Measurements from ENCODE around the gene SLC16A12.
"Not testable (repeated sequence)": the region's sequence is repeated elsewhere in the genome, so short reads cannot be mapped to it uniquely, and the experiment has no call there.

SLC16A12 gene

DNA sequence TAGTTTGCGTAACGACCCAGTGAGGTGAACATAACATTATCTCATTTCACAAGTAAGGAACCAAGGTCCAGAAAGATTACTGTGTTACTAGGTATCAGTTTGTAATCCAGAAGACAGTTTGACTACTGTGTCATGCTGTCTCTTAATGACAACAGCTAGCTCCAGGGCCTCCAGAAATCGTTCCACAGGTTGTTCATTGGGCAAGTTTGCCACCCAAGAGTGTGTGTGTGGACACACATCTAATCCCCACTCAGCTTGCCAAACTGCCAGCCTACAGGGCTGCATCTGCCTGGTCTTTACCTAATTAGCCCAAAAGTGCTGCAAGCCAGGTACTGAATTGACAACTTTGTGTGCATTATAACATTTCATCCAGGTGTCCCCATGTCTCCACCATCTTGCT, 27.9 kb upstream of the SLC16A12 start:
- no peak for TF ChIP-seq JUND (IDR thresholded peaks at IDR 0.05; ENCODE audit: low read depth)
- DNase-seq (ENCODE audit: low read depth in 1 of 2, low spot score in 1 of 2) = no peak
- in situ Hi-C loops (cut with HindIII; ENCODE audit: low pct_unique_long_range_greater_than_20kb, low sequenced_read_pairs) = no loop called here

DNA sequence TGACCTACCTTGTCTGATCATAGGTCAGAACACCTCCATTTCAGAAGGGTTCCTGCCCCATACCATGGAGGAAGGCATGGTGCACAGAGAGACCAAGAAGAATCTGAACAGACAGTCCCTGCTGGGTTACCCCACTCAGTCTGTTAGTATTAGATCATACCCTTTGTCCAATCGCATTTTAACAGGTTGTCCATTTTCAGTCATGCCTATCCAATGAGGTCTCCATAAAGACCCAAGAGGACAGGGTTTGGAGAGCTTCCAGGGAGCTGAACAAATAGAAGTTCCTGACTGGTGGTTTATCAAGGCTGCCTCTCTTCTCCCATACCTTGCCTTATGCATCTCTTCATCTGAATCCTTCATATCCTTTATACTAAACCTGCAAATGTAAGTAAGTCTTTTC, 21.2 kb upstream of the SLC16A12 start:
- no peak for DNase-seq (ENCODE audit: low read depth in 1 of 2, low spot score in 1 of 2)
- TF ChIP-seq JUND (IDR thresholded peaks at IDR 0.05; ENCODE audit: low read depth) = no peak
- in situ Hi-C loops (cut with HindIII; ENCODE audit: low pct_unique_long_range_greater_than_20kb, low sequenced_read_pairs) = no loop called here

DNA sequence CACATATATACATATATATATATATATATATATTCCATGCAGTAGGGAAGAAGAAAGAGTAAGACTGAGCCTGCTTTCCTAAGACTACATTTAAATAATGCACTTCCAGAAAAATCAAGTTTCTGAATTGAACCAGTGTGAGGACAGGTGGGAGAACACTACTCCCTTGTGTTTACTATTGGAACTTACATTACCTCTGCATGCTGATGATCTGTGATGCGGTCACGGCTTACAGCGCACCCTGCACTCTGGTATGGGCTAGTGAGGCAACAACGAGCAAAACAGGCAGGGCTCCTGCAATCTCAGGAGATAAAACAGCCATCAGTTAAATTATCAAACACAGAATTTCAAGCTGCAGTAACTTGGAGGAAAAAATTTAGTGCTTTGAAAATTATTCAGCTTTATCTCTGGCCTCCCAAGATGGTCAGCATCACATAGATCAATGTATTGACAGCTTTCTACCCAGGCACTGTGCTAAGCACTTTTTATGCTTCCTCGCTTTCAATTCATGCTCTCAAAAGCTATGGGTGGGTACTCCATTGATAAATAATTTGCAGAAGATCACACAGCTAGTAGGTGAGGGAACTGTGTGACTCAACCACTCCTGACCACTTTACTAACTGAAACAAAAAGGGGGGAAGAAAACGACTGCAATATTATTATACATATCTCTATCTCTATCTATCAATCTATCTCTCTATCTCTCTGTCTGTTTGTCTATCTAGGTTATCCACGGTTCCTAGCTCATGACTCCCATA, 20.5 kb upstream of the SLC16A12 start:
- no peak for TF ChIP-seq JUND (IDR thresholded peaks at IDR 0.05; ENCODE audit: low read depth)
- in situ Hi-C loops (cut with HindIII; ENCODE audit: low pct_unique_long_range_greater_than_20kb, low sequenced_read_pairs) = no loop called here
- DNase-seq (ENCODE audit: low read depth in 1 of 2, low spot score in 1 of 2) = peak in 1 of 2 experiments; percentile 25

DNA sequence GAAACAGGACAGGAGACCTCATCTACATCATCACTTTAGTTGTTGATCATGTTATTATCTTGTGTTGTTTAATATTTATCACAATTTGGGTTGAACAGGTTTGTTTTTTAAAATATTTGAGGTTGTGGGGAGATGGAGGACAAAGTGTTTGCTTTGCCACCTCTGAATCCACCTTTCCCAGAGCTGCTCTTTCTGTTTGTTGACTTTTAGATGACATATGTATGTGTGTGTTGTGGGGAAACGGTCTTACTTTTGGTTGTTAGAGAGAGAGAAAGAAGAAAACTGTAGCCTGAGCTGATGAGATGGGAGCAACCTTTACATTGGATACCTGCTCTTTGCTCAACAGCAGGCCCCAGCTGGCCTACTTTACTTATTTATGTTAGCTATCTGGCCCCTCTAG, 19.0 kb upstream of the SLC16A12 start:
- DNase-seq (ENCODE audit: low read depth in 1 of 2, low spot score in 1 of 2) = no peak
- TF ChIP-seq JUND (IDR thresholded peaks at IDR 0.05; ENCODE audit: low read depth) = no peak
- in situ Hi-C loops (cut with HindIII; ENCODE audit: low pct_unique_long_range_greater_than_20kb, low sequenced_read_pairs) = no loop called here

DNA sequence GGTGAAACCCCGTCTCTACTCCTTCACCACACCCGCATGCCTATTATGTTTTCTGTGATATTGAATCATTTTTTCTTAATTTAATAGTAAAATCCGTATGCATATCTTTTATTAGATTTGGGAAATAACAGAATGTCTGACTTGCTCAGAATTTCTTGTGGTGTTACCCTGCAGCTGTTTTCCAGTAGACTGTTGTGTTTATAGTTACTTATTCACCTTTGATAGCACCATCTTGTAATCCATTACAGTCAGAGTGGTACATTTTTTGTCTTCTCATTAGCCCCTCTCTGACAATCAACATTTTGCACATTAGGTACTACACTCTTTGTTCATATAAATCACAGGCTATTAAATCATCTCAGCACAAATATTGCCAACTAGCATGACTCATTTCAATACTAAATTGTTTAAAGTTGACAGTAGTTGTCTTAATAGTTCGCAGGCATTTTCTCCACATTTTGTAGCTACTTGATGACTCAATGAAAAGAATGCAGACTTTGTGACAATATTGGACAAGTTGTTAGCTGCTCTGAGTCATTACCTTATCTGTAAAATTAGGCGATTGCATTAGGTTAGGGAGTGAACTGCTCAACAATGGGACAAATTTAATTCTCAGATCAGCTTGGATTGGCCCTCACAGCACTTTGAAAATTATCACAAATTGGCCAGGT, 17.8 kb upstream of the SLC16A12 start:
- no peak for TF ChIP-seq JUND (IDR thresholded peaks at IDR 0.05; ENCODE audit: low read depth)
- in situ Hi-C loops (cut with HindIII; ENCODE audit: low pct_unique_long_range_greater_than_20kb, low sequenced_read_pairs) = no loop called here
- DNase-seq (ENCODE audit: low read depth in 1 of 2, low spot score in 1 of 2) = no peak

DNA sequence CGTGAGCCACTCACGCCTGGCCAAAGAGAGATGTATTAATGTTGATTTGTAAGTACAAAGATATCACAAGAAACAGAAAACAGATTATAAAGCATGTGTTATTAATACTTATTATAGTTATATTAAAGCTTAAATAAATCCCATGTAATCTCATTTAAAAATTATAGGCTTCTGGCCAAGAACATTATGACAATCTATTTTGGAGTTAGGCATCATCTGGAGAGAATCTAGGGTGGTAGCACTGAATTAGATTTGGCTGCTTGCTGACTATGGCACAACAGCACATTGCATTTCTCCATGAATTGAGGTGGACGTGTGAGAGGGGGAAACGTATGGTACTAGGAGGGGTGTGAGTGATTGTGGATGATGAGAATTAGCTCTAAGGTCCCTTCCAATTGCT, 16.8 kb upstream of the SLC16A12 start:
- no peak for DNase-seq (ENCODE audit: low read depth in 1 of 2, low spot score in 1 of 2)
- in situ Hi-C loops (cut with HindIII; ENCODE audit: low pct_unique_long_range_greater_than_20kb, low sequenced_read_pairs) = no loop called here
- no peak for TF ChIP-seq JUND (IDR thresholded peaks at IDR 0.05; ENCODE audit: low read depth)

DNA sequence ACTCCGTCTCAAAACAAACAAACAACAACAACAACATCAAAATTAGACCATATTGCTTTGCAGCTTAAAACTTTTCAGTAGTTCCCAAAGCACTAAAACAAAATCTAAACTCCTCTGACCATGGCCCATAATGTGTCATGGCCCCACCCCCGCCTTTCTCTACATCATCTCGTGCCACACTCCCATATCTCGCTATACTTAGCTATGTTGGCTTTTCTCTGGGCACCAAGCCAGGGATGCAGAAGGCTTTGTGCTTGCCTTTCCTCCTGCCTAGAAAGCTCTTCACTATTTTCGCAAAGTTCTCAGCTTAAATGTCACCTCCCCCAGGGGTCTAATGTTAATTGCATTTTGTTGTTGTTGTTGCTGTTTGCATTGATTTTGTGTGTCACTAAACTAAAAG, 15.1 kb upstream of the SLC16A12 start:
- in situ Hi-C loops (cut with HindIII; ENCODE audit: low pct_unique_long_range_greater_than_20kb, low sequenced_read_pairs) = no loop called here
- no peak for DNase-seq (ENCODE audit: low read depth in 1 of 2, low spot score in 1 of 2)
- no peak for TF ChIP-seq JUND (IDR thresholded peaks at IDR 0.05; ENCODE audit: low read depth)

DNA sequence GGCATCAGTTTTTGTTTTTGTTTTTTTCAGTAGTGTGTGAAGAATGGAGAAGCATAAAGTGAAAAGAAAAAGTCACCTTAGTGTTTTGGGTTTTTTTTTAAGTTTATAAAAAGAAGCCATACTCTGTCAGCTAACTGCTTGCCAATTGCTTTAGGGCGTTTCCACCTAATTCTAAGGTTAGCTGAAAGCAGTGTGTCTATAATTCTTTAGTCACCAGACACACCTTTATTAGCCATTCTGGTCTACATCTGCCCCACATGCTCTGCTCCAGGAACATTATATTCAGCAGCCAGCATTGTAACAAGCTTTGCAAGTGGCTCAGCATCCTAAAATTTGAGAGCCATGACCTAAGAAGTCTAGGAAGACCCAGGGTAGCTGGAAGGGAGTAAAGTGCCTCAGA, 14.1 kb upstream of the SLC16A12 start:
- TF ChIP-seq JUND (IDR thresholded peaks at IDR 0.05; ENCODE audit: low read depth) = no peak
- in situ Hi-C loops (cut with HindIII; ENCODE audit: low pct_unique_long_range_greater_than_20kb, low sequenced_read_pairs) = no loop called here
- DNase-seq (ENCODE audit: low read depth in 1 of 2, low spot score in 1 of 2) = no peak

DNA sequence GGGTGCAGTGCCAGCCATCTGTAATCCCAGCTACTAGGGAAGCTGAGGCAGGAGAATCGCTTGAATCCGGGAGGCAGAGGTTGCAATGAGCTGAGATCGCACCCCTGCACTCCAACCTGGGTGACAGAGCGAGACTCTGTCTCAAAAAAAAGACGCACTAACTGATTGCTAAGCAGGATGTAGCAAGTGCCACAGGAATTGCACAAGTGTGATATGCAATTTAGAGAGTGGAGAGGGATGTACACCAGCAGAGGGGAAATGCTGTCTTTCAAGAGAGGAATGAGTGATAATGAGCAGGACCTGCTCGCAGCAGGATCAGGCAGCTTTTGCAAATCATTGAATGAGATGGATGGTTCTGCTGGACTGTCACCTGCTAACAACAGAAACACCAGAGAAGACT, 13.3 kb upstream of the SLC16A12 start:
- TF ChIP-seq JUND (IDR thresholded peaks at IDR 0.05; ENCODE audit: low read depth) = no peak
- DNase-seq (ENCODE audit: low read depth in 1 of 2, low spot score in 1 of 2) = no peak
- in situ Hi-C loops (cut with HindIII; ENCODE audit: low pct_unique_long_range_greater_than_20kb, low sequenced_read_pairs) = no loop called here

DNA sequence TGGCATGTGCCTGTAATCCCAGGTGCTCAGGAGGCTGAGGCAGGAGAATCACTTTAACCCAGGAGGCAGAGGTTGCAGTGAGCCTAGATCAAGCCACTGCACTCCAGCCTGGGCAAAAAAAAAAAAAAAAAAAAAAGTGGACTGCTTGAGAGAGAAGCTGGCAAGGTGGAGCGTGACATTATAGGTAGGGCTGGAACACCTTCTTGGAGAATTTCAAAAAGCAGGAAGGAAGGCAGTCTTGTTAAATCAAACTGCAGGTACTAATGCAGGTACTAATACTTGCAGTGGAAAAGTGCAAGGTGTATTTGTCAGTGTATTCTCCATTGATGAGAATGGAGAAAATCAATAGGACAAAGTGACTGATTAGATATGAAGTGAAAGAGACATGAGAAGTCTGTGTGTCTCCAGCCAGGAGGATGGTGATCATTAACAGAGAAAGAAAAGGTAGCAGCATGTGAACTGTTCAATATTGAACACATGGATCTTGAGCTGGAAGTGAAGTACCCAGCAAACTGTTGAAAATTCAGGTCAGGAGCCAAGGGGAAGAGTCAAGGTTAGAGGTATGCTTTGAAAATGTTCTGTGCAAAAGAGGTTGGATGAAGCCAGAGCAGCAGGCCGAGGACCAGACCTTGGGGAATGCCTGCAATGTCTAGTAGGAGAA, 12.6 kb upstream of the SLC16A12 start:
- in situ Hi-C loops (cut with HindIII; ENCODE audit: low pct_unique_long_range_greater_than_20kb, low sequenced_read_pairs) = no loop called here
- no peak for TF ChIP-seq JUND (IDR thresholded peaks at IDR 0.05; ENCODE audit: low read depth)
- DNase-seq (ENCODE audit: low read depth in 1 of 2, low spot score in 1 of 2) = no peak

DNA sequence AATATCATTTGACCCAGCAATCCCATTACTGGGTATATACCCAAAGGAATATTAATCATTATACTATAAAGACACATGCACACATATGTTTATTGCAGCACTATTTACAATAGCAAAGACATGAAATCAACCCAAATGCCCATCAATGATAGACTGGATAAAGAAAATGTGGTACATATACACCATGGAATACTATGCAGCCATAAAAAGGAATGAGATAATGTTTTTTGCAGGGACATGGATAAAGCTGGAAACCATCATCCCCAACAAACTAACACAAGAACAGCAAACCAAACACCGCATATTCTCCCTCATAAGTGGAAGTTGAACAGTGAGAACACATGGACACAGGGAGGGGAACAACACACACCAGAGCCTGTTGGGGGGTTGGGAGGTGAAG, 11.3 kb upstream of the SLC16A12 start:
- DNase-seq (ENCODE audit: low read depth in 1 of 2, low spot score in 1 of 2); in situ Hi-C loops (cut with HindIII; ENCODE audit: low pct_unique_long_range_greater_than_20kb, low sequenced_read_pairs): not testable (repeated sequence)

DNA sequence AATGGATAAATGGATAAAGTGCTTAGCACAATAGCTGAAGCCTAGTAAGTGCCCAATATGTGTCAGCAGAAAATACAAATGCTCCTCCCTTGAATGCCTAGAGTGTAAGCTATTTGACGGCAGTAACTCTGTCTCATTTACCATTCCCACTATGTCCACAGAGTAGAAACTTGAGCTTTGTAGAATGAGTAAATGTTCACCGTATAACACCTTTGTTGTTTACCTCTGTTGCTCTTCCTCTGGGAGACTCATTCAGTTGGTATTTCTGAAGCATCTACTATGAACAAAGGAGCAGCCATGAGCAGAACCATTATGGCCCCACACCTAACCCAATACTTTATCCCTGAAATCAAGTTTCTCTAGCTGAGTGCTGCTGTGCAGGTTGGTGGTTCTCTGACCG, 8.4 kb upstream of the SLC16A12 start:
- DNase-seq (ENCODE audit: low read depth in 1 of 2, low spot score in 1 of 2) = no peak

DNA sequence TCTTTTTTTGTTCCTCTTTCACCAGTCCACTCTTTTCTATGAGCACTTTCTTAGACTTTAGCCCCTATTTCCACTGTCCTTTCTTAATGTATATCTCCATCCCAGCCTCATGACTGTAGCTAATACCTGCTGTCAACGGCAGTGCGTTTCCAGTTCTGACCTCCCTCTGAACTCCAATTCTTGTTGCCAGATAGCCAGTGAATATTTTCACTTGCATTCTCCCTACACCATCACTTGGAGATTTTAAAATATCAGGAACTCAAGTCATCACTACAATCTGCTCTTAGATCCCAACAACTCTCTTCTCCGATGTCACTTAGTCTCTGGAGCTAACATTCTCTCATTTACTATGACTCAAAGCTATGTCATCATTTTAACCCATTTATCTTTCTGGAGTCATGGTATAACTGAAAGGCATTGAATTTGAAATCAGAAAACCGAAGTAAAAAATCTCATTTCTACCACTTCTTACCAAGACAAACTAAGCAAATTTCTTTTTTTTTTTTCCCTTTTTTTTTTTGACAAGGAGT, 5.1 kb upstream of the SLC16A12 start:
- in situ Hi-C loops (cut with HindIII; ENCODE audit: low pct_unique_long_range_greater_than_20kb, low sequenced_read_pairs) = no loop called here
- DNase-seq (ENCODE audit: low read depth in 1 of 2, low spot score in 1 of 2) = no peak
- no peak for TF ChIP-seq JUND (IDR thresholded peaks at IDR 0.05; ENCODE audit: low read depth)

More for the DNA sequence above, 8.4 kb upstream of the SLC16A12 start:
- in situ Hi-C loops (cut with HindIII; ENCODE audit: low pct_unique_long_range_greater_than_20kb, low sequenced_read_pairs) = no loop called here
- TF ChIP-seq JUND (IDR thresholded peaks at IDR 0.05; ENCODE audit: low read depth) = no peak

Data from T47D (cell line).